ENCODE data around the gene ACTA2.

- TF ChIP-seq POLR2A (IDR thresholded peaks at IDR 0.05) (no peak), CTCF (IDR thresholded peaks at IDR 0.05) (no peak)
Measured at GRCh38 chr10:88982366-88982765, 29.8 kb upstream of the ACTA2 start.

All from Peyer's patch (tissue), 4 donors.